ENCODE data around the gene LRRC9. TPM values are rescaled to one million over a fixed set of nuclear protein-coding genes. Genes with fewer than 3 reads are reported as not detected.
A peak's percentile ranks its signal among the peaks of the same experiment; 100 is the strongest.
"Not testable (repeated sequence)": the region's sequence is repeated elsewhere in the genome, so short reads cannot be mapped to it uniquely, and the experiment has no call there.

The LRRC9 gene
- total and polyA plus RNA-seq, 8 donors: 0.09 to 0.31 (median 0.19) TPM; not detected in 5

DNA sequence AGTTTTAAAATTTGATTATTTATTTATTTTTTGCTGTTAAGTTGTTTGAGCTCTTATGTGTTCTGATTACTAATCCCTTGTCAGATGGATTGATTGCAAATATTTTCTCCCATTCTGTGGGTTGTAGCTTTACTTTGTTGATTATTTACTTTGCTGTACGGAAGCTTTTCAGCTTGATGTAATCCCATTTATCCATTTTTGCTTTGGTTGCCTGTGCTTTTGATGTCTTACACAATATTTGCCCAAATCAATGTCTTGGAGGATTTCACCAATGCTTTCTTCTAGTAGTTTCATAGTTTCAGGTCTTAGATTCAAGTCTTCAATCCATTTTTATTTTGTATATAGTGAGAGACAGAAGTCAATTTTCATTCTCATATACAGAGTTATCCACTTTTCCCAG is 115.2 kb downstream of the LRRC9 start:
- TF ChIP-seq, protein P1, sequence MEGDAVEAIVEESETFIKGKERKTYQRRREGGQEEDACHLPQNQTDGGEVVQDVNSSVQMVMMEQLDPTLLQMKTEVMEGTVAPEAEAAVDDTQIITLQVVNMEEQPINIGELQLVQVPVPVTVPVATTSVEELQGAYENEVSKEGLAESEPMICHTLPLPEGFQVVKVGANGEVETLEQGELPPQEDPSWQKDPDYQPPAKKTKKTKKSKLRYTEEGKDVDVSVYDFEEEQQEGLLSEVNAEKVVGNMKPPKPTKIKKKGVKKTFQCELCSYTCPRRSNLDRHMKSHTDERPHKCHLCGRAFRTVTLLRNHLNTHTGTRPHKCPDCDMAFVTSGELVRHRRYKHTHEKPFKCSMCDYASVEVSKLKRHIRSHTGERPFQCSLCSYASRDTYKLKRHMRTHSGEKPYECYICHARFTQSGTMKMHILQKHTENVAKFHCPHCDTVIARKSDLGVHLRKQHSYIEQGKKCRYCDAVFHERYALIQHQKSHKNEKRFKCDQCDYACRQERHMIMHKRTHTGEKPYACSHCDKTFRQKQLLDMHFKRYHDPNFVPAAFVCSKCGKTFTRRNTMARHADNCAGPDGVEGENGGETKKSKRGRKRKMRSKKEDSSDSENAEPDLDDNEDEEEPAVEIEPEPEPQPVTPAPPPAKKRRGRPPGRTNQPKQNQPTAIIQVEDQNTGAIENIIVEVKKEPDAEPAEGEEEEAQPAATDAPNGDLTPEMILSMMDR (IDR thresholded peaks at IDR 0.05): no peak
- intact Hi-C loops (cut with DNase I): no loop called here

DNA sequence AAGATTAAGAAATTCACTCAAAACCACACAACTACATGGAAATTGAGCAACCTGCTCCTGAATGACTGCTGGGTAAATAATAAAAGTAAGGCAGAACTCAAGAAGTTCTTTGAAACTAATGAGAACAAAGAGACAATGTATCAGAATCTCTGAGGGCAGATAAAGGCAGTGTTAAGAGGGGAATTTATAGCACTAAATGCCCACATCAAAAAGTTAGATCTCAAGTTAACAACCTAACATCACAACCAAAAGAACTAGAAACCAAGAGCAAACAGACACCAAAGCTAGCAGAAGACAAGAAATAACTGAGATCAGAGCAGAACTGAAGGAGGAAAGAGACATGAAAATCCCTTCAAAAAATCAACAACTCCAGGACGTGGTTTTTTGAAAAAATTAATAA is 128.0 kb downstream of the LRRC9 start:
- FAIRE-seq; H3K27ac ChIP-seq; ATAC-seq; H3K9me3 ChIP-seq; H3K4me1 ChIP-seq; H3K27me3 ChIP-seq; H3K4me3 ChIP-seq; DNase-seq; intact Hi-C loops (cut with DNase I); H3K36me3 ChIP-seq: not testable (repeated sequence)
- WGBS, 2 donors: 67 to 85% methylated on average over 1 of the region's 1 CpG

More for the DNA sequence above, 115.2 kb downstream of the LRRC9 start:
- Histone ChIP-seq H3K4me3 (no peak overlapping the region), H3K27ac (no peak overlapping the region), H3K9me3 (no peaks in the 10 kb centered on the region), H3K4me1 (no peaks in the 10 kb centered on the region), H3K36me3 (no peaks in the 10 kb centered on the region), H3K27me3 (no peaks in the 10 kb centered on the region)
- ATAC-seq (no peak), FAIRE-seq (no peak), DNase-seq (no peak)
- WGBS, 2 donors: 50 to 52% methylated on average over 1 of the region's 1 CpG

DNA sequence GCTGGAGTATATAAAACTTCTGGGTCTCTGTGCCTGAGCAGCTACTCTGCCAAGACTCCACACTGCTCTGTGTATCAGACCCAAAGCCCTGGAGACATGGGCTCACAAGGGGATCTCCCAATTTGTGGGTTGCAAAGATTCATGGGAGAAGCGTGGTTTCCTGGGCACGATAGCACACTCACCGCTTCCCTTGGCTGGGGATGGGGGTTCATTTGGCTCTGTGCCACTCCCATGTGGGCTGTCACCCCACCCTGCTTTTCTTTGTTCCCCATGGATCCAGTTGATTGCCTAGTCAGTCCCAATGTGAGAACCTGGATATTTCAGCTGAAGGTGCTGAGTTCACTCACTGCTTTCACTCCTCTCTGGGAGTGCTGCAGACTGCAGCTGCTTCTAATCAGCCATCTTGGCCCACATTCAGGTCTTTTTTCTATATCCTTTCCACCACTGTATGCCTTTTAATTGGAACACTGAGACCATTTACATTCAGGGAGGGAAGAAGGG is 131.8 kb downstream of the LRRC9 start:
- FAIRE-seq (no peak), DNase-seq (no peak), ATAC-seq (no peak)
- H3K27me3 ChIP-seq: no peaks in the 10 kb centered on the region
- TF ChIP-seq, protein P1 (IDR thresholded peaks at IDR 0.05): no peak
- no peaks in the 10 kb centered on the region for H3K36me3 ChIP-seq
- no peak overlapping the region for H3K4me3 ChIP-seq
- intact Hi-C loops (cut with DNase I): no loop called here
- H3K9me3 ChIP-seq: no peaks in the 10 kb centered on the region
- H3K4me1 ChIP-seq: no peaks in the 10 kb centered on the region
- H3K27ac ChIP-seq: no peak overlapping the region
- WGBS, 2 donors: 84 to 87% methylated on average over 3 of the region's 3 CpGs

DNA sequence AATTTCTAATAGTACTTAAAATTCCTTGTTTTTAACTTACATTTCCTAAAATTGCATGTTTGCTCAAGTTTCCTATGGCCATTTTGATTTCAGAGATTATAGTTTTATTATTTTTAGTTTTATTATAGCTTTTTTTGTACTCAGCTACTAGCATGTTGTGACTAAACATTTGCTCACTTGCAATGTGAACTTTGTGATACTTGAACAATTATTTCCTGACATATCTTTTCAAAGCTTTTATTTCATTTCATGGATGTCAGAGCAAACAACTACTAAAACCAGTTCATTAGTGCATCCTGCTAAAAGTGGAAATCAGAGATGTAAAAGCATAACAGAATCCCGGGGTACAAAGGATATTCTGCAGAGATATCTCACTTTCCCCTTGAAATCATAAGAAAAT is 138.1 kb downstream of the LRRC9 start:
- DNase-seq (no peak), ATAC-seq (no peak), FAIRE-seq (peak; percentile 51)
- Histone ChIP-seq H3K36me3 (no peaks in the 10 kb centered on the region), H3K4me1 (no peaks in the 10 kb centered on the region), H3K27me3 (no peaks in the 10 kb centered on the region), H3K4me3 (no peak overlapping the region), H3K9me3 (no peaks in the 10 kb centered on the region), H3K27ac (no peak overlapping the region)
- intact Hi-C loops (cut with DNase I): no loop called here
- 65 to 74% methylated on average over 1 of the region's 1 CpG for WGBS, 2 donors
- TF ChIP-seq, protein P1 (IDR thresholded peaks at IDR 0.05): no peak

DNA sequence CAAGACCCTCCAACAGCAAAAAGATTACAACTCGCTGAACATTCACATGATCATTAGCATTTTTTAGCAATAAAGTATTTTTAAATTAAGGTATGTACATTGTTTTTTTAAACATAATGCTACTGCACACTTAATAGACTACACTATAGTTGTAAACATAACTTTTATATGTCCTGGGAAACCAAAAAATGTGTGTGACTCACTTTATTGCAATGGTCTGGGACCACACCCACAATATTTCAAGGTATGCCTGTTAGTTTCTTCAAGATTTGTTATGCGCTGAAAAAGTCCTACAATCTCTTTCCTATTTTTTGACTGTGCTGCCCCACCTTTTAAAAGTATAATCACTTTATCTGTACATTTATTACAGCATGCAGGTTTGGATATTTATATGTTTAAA is 141.4 kb downstream of the LRRC9 start:
- FAIRE-seq: no peak
- intact Hi-C loops (cut with DNase I): loop anchor here in 1 of 3 donors (10.0 kb wide), 1 partner anchor 123 kb away; no protein-coding TSS in a partner anchor

More for the DNA sequence above, 141.4 kb downstream of the LRRC9 start:
- DNase-seq (no peak), ATAC-seq (no peak)
- H3K36me3 ChIP-seq: no peaks in the 10 kb centered on the region
- WGBS, 2 donors: 88 to 89% methylated on average over 2 of the region's 2 CpGs
- no peak overlapping the region for H3K4me3 ChIP-seq
- H3K4me1 ChIP-seq: no peaks in the 10 kb centered on the region
- H3K27me3 ChIP-seq: no peaks in the 10 kb centered on the region
- no peak overlapping the region for H3K27ac ChIP-seq
- no peaks in the 10 kb centered on the region for H3K9me3 ChIP-seq
- TF ChIP-seq, protein P1 (IDR thresholded peaks at IDR 0.05): no peak

Data from pancreas (tissue), 10 donors.